ENCODE results near the gene CRACR2B.

DNA sequence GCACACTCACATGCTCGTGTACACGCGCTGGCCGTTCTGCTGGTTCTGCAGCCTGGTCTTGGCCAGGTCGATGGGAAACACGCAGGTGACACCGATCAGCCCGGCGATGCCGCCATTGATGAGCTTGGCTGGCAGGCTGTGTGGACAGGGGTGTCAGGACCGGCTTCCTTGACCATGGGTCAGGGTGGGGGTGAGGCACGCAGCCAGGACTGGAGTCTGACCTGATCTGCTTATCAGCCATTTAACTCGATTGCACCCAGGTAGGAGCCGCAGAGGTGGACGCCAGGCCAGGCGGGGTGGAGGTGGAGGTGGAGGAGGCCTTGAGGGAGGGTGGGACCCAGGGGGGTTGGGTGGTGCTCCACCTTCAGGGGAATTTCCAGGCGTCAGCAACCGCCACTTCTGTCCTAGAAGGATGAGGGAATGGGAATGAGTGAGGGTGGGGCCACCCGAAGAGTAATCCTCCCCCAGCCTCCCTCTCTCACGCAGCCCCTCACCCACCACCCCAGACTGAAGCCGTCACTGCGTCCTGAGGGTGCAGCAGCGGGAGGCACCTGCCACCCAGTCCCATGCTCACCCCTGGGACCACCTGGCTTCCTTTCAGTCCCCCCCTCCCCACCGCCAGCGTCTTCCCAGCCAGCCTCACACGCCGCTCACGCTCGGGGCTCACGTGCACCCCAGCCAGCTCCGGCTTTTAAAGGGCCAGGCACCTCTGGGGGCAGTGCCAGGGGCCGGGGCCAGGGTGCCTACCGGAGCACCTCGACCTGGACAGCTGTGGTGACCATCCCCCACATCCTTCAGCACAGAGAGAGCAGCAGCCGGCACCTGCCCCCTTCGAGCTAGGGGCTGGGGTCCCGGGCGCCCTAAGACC, 32.7 kb upstream of the CRACR2B start:
- TF ChIP-seq, protein P1, sequence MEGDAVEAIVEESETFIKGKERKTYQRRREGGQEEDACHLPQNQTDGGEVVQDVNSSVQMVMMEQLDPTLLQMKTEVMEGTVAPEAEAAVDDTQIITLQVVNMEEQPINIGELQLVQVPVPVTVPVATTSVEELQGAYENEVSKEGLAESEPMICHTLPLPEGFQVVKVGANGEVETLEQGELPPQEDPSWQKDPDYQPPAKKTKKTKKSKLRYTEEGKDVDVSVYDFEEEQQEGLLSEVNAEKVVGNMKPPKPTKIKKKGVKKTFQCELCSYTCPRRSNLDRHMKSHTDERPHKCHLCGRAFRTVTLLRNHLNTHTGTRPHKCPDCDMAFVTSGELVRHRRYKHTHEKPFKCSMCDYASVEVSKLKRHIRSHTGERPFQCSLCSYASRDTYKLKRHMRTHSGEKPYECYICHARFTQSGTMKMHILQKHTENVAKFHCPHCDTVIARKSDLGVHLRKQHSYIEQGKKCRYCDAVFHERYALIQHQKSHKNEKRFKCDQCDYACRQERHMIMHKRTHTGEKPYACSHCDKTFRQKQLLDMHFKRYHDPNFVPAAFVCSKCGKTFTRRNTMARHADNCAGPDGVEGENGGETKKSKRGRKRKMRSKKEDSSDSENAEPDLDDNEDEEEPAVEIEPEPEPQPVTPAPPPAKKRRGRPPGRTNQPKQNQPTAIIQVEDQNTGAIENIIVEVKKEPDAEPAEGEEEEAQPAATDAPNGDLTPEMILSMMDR (IDR thresholded peaks at IDR 0.05), result no peak
- TF ChIP-seq POLR2A (IDR thresholded peaks at IDR 0.05), result no peak
